ENCODE results near the gene PRPF6.
"Not testable (repeated sequence)": the region's sequence is repeated elsewhere in the genome, so short reads cannot be mapped to it uniquely, and the experiment has no call there.

The PRPF6 gene

DNA sequence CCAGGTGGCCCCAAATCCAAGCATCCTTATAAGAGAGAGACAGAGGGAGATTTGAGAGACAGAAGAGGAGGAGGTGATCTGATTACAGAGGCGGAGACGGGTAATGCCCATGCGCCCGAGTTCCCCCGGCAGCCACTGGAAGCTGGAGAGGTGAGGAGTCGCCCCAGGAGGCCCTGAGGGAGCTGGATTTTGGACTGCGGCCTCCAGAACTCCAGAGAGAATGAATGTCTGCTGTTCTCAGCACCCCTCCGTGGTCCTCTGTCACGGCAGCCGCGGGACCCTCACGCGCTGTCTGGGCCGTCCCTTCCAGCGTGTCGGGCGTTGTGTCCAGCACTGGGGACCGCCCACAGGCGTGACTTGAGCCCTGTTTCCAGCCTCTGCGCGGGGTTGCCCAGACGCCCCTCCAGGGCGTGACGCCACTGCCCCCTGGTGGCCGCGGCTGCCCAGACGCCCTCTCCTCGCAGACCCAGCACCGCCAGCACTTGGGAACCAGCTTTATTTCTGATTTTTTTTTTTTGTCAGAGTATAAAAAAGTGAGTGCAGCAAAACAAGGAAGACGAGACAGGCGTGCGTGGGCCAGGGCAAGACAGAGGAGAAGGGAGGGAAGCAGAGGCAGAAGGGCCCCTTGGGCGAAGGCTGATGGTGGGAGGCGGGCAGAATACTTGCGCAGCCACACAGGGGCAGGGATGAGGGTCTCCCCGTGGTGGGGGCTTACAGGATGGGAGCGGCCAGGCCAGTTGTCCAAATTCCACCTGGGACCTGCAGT lies 7.1 kb upstream of the PRPF6 start:
- peak; percentile 89 for DNase-seq

- DNase-seq = no peak
These were observed 6.3 kb upstream of the PRPF6 start for GRCh38 chr20:63974402-63975200.

DNA sequence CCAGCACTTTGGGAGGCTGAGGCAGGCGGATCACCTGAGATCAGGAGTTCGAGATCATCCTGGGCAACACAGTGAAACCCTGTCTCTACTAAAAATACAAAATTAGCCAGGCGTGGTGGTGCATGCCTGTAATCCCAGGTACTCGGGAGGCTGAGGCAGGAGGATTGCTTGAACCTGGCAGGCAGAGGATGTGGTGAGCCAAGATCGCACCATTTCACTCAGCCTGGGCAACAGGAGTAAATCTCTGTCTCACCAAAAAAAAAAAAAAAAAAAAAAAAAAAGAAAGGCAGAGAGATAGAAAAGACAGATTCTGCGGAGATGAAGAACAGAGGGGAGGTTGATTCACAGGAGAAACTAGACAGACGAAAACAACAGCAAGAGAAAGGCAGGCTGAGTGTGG lies 4.4 kb upstream of the PRPF6 start:
- not testable (repeated sequence) for DNase-seq

DNA sequence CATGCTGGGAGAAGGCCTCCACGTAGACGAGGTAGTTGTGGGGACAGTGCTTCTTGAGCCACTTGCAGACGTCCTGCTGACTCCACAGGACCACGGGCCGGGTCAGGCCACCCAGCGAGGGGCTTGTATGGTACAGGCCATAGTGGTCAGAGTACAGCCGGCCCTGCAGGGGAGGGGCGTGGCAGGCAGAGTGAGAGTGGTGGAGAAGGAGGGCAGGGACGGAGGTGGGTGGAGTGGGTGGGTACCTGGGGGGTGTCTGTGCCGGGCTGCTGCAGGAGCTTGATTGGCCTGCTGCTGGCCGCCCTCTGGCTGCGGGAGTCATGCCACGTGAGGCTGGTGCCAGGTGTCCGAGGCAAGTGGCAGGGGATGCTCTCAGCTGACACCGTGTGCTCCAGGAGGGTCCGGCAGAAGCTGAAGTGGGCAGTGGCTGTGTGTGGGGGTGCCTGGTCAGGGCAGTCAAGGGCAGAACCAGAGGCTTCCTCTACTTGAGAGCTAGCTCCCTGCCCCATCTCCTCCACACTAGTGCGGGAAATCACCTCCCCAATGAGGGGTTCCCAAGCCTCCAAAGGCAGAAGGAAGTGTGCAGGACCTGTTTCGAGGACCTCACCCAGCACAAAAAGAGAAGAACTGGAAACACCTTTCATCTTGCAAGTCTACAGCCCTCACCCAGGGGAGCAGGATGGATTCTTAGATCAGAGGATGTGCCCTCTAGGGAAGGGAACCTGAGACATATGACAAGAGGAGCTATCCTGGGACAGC lies 3.8 kb upstream of the PRPF6 start:
- DNase-seq = no peak

GRCh38 chr20:63977739-63978276 lies 3.1 kb upstream of the PRPF6 start:
- DNase-seq = no peak

DNA sequence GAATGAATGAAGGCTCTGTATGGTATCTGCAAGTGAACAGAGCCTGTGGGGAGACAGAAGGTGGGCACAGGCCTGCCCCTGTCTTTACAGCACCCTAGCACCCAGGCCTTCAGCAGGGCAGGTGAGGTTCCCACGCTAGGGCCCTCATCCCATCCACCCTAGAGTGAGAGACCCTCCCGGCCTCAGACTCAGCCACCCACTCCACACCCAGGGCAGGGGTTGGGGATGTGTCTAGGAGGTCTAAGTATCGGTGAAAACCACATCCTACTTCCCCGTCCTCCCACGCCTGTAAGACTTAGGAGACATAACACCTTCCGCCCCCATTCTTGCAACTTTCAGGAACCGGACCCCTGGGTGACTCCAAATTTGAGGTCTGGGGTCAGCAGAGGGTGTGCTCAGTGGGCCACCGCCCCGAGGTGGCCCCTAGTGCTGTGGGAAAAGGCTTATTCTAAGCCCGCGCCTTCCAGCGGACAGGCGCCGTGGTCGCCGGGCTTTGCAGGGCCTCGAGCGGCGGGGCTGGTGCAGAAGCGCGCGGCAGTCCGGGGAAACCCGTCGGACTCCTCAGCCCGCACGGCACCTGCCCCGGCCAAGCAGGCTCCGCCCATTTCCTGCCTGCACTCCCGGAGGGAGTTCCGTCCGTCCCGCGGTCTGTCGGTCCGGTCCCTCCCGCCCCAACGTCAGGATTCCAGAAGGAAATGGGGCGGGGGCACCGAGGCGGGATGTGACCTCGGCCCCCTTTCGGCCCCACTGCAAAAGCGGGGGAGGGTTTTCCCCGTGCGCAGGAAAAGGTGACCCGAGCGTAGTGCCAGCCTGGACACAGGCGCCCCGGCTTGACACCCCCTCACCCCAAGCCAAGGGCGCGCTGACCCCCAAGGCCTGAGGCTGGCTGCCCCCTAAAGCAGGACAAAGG lies 2.4 kb upstream of the PRPF6 start:
- DNase-seq = peak; percentile 13

DNA sequence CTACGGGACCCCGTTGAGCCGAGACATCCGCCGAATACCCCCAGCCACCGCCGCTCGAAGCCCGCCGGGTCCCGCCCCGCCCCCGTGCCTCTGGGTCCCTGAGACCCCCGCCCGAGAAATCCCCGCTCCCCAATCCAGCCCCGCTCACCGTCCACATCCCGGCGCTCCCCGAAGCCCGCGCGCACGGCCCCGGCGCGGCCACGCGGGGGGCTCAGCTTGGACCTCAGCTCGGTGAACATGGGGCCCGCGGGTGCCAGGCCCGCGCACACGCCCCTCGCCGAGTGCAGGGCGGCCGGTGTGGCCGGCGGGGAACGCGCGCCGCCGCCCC lies 1.7 kb upstream of the PRPF6 start:
- no peak for DNase-seq

DNA sequence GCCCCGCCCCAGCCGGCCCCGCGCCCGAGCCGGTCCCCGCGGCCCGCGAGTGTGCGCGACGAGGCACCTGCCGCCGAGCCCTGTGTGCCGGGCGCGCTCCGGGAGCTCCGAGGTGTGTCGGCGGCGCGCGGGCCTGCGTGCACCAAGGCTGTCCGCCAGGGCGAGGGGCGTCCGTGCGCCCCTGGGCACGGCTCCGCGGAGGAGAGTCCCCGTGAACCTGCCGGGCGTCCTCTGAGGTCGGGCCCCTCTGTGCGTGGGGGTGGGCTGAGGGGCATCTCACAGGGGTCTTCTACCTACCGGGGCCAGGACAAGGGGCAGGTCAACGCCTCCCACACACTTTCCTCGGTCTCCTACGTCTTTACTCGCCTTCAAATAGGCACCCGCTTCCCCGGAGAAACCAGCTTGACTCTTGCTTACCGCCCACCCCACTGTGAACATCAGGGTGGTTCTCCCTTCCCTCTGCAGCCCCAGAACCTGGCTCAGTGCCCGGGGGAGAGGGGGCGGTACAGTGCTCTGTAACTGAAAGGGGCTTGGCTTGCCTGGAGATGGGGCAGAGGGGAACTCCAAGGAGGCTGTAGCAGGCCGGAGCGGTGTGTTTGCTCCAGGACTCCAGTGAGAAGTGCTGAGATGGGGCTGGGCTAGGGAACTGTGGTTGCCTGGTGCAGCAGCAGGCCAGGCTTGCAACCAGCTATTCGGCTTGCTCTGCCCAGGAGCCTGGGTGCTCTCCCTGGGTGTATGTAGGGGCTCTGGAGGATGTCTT lies 1.2 kb upstream of the PRPF6 start, which contains the start of gene SAMD10:
TSS of gene SAMD10 (minus strand) at position 86 of the 760 bp plus-strand sequence. CDS start 175 bp downstream, outside the sequence.
- no peak for DNase-seq

DNA sequence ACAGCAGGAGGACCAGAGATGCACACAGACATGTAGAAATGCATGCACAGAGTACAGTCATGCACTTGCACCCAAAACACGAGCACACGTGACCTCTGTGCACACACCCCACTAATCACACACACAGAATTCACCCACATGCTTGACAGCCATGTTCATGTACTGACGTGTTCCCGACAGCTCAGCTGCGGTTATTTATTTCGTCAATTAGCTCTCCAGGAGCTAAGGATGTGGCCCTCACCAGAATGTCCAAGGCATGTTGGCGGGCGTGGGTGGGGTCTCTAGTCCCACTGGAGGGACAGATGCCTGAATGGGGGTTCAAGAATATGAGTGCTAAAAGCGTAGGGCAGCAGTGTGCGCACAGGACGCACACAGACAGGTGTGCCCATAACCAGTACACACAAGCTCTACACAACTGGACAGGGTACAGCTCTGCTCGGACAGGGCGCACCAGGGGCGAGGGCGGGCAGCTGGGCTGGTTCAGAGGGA lies 571 bp upstream of the PRPF6 start:
- no peak for DNase-seq

- DNase-seq = no peak
These were observed 2.0 kb downstream of the PRPF6 start for GRCh38 chr20:63982937-63983336.

- no peak for DNase-seq
These were observed 20.0 kb downstream of the PRPF6 start for GRCh38 chr20:64000906-64001305.

DNA sequence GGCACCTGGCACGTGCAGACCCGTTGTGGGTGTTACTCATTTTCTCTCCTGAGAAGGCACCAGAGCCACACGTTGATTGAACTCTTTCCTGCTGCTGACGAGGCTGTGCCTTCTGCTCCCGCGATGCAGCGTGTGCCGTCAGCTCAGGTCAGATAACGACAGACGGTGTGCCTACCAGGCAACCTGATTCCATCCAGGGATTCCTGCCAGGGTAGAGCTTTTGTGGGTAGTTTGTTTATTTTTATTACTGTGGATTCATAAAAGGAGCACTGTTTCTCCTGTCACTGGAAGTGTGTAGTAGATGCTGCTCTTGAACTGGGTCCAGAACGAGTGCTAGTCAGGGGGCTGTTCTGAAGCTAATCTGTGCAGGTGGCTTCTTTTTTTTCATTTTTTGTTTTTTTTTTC lies 20.7 kb downstream of the PRPF6 start:
- DNase-seq = no peak

- no peak for DNase-seq
These were observed 23.2 kb downstream of the PRPF6 start for GRCh38 chr20:64003960-64004725.

GRCh38 chr20:64005394-64005793 lies 24.5 kb downstream of the PRPF6 start:
- no peak for DNase-seq

DNA sequence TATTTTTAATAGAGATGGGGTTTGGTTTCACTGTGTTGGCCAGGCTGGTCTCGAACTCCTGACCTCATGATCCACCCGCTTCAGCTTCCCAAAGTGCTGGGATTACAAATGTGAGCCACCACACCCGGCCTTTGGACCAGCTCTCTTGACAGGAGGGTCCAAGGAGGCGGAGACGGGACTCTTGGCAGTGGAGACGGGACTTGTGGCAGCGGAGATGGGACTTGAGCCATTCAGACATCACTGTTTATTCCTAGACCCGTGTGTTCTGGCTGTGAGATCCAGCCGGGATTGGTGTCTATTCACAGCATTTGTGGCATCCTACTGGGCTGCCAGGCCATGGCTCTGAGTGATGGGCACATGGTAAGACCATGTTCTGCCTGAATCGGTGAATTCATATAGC lies 25.6 kb downstream of the PRPF6 start:
- peak; percentile 19 for DNase-seq

DNA sequence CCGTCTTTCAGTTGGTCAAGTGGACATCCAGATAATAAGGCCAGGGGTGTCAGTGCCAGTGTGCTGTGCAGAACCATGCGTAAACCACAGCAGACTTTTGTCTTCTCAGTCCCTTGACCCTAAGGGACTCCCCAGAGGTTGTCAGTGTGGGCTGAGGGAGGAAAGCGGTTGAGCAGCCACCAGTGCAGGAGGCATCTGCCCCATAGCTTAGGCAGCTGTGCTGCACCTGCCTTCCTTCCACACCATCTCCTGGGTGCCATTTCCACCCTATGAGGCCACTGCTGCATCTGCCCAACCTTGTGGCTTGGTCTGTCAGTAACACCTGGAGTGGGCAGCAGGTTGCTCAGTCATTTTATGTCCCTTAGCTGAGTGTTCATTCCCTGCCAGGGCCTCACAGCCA lies 26.0 kb downstream of the PRPF6 start:
- no peak for DNase-seq

DNA sequence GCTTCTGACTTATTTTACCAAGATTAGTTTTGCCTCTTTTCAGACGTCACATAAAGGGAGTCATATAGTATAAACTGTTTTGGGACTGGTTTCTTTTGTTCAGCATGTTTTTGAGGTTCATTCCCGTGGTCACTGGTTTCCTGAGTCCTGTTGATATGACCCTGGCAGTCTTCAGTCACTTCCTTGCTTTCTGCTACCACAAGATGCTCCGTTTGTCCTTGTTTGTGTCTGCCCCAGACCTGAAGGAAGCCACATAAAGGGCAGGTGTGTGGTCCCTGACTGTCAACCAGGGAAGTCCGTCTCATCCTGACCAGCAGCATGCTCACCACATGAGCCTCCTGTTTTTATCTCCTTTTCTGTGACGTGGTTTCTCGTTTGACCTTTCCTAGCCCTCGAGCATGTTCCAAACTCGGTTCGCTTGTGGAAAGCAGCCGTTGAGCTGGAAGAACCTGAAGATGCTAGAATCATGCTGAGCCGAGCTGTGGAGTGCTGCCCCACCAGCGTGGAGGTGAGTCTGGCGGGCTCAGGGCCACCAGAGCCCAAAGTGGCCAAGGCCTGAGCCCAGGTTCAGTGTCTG lies 29.0 kb downstream of the PRPF6 start:
- DNase-seq = no peak

DNA sequence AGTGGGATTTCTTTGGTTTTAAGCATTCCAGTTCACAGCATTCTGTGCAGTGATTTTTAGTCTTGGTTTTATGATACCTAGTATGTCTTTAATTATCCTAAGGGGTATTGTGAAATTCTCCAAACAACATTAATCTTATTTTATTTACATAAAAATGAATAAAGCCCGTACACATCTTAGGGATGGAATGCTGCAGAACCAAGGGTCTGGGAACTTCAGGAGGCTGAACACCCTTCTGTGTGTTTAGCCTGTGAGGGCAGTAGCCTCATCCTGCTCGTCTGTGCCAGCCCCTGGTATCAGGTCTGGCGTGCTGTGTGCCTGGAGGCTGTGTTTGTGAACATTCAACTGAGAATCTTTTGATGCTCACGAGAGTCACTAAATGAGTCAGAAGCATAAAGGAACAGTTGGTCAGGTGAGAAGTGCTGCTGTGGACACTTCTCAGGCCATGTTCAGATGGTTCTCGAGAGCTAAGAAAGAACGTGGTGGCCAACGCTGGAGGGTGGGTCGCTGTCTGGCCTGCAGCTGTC lies 29.8 kb downstream of the PRPF6 start:
- DNase-seq = no peak

GRCh38 chr20:64011366-64011779 lies 30.4 kb downstream of the PRPF6 start:
- DNase-seq = no peak
